GM23338 (cell line): Measurements from ENCODE around the gene VAMP3.

ENCODE experiments used
- CREB1 ChIP-seq: fragments of 250-450 bp; sonication (Bioruptor Pico); IDR thresholded peaks from 2 replicates; pipeline ENCODE4 v1.5.0; 2020; ENCODE audit warnings: low read depth, mild to moderate bottlenecking, moderate library complexity
- TF ChIP-seq, protein P1 (sequence below): IDR thresholded peaks from one replicate; pipeline ENCODE4 v1.6.1; 2018; ENCODE audit warnings: antibody characterized with exemption; ENCODE audit not compliant: unreplicated experiment
- TF ChIP-seq, protein P2 (sequence below), 2 experiments: fragments of 200-600 bp in 1 of 2; sonication (generic) in 1 of 2; conservative IDR thresholded peaks; 2 replicates each; pipeline versions ENCODE4 v1.5.1 to v1.6.1; 2016 to 2017; ENCODE audit warnings: antibody characterized with exemption in 2 of 2, low read depth in 2 of 2, mild to moderate bottlenecking in 2 of 2, moderate library complexity in 1 of 2

DNA sequence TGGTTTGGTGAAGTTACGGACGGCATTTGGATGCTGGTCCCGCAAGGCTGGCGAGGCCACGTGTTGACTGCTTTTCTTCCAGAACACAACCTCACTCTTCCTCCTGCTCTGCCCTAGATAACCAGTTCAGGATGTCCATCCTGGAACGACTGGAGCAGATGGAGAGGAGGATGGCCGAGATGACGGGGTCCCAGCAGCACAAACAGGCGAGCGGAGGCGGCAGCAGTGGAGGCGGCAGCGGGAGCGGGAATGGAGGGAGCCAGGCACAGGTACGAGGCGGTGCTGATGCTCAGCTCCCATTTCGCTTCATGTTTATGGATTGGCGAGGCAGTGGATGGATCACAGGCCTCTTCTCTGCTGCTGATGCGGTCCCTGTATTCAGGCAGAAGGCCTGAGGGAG, 38.8 kb upstream of the VAMP3 start:
- TF ChIP-seq, protein P1, sequence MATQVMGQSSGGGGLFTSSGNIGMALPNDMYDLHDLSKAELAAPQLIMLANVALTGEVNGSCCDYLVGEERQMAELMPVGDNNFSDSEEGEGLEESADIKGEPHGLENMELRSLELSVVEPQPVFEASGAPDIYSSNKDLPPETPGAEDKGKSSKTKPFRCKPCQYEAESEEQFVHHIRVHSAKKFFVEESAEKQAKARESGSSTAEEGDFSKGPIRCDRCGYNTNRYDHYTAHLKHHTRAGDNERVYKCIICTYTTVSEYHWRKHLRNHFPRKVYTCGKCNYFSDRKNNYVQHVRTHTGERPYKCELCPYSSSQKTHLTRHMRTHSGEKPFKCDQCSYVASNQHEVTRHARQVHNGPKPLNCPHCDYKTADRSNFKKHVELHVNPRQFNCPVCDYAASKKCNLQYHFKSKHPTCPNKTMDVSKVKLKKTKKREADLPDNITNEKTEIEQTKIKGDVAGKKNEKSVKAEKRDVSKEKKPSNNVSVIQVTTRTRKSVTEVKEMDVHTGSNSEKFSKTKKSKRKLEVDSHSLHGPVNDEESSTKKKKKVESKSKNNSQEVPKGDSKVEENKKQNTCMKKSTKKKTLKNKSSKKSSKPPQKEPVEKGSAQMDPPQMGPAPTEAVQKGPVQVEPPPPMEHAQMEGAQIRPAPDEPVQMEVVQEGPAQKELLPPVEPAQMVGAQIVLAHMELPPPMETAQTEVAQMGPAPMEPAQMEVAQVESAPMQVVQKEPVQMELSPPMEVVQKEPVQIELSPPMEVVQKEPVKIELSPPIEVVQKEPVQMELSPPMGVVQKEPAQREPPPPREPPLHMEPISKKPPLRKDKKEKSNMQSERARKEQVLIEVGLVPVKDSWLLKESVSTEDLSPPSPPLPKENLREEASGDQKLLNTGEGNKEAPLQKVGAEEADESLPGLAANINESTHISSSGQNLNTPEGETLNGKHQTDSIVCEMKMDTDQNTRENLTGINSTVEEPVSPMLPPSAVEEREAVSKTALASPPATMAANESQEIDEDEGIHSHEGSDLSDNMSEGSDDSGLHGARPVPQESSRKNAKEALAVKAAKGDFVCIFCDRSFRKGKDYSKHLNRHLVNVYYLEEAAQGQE, result no peak
- TF ChIP-seq, protein P2, sequence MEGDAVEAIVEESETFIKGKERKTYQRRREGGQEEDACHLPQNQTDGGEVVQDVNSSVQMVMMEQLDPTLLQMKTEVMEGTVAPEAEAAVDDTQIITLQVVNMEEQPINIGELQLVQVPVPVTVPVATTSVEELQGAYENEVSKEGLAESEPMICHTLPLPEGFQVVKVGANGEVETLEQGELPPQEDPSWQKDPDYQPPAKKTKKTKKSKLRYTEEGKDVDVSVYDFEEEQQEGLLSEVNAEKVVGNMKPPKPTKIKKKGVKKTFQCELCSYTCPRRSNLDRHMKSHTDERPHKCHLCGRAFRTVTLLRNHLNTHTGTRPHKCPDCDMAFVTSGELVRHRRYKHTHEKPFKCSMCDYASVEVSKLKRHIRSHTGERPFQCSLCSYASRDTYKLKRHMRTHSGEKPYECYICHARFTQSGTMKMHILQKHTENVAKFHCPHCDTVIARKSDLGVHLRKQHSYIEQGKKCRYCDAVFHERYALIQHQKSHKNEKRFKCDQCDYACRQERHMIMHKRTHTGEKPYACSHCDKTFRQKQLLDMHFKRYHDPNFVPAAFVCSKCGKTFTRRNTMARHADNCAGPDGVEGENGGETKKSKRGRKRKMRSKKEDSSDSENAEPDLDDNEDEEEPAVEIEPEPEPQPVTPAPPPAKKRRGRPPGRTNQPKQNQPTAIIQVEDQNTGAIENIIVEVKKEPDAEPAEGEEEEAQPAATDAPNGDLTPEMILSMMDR (conservative IDR thresholded peaks at IDR 0.05; ENCODE audit: low read depth in 2 of 2), result no peak
- TF ChIP-seq CREB1, result no peak
